ENCODE measurements around the gene FGGY. TPM values are rescaled to one million over a fixed set of nuclear protein-coding genes. Genes with fewer than 3 reads are reported as not detected.

The FGGY gene
- total and polyA plus RNA-seq, 2 donors (not counting 3 experiments of a cell fraction or from before 2014, with no cell fraction given) = 5.6 to 6.4 TPM

- BruUV-seq (replicated peaks) = no TSS peak
- Histone ChIP-seq H3K27ac (ENCODE audit: insufficient read depth, low read depth, low read length) (no peak overlapping the region), H4K20me1 (replicated peaks; ENCODE audit: control insufficient read depth, extremely low read depth, insufficient read depth, low read length) (no peaks in the 10 kb centered on the region), H2AFZ (ENCODE audit: low read depth, low read length) (no peak overlapping the region), H3K27me3 (ENCODE audit: control insufficient read depth in 2 of 2, insufficient read depth in 2 of 2, low read length in 2 of 2) (no peaks in the 10 kb centered on the region), H3K4me1 (ENCODE audit: control insufficient read depth, extremely low read depth, insufficient read depth, low read length) (no peaks in the 10 kb centered on the region), H3K4me3 (replicated peaks in 1 of 3; ENCODE audit: insufficient read depth in 1 of 3, low read depth in 1 of 3, low read length in 3 of 3) (no peak overlapping the region), H3K36me3 (ENCODE audit: control insufficient read depth in 2 of 2, extremely low read depth in 1 of 2, insufficient read depth in 2 of 2, low read length in 2 of 2) (no peaks in the 10 kb centered on the region), H3K9me3 (replicated peaks; ENCODE audit: control insufficient read depth, insufficient read depth, low read length) (no peaks in the 10 kb centered on the region), H3K9ac (replicated peaks; ENCODE audit: extremely low read depth, insufficient read depth, low read length) (no peak overlapping the region), H3K79me2 (ENCODE audit: control insufficient read depth, insufficient read depth, low read length) (no peaks in the 10 kb centered on the region), H3K9me1 (replicated peaks; ENCODE audit: control insufficient read depth, extremely low read depth, insufficient read depth, low read length) (no peaks in the 10 kb centered on the region), H3K4me2 (ENCODE audit: insufficient read depth, low read length) (no peak overlapping the region)
- CTCF ChIA-PET = no interaction called here
- intact Hi-C loops (cut with micrococcal nuclease) (no loop called here), dilution Hi-C loops (cut with MboI; ENCODE audit: extremely low pct_ligation_motif_present, low sequenced_read_pairs) (no loop called here)
- no peak for TF ChIP-seq FOS (IDR thresholded peaks at IDR 0.05; ENCODE audit: borderline replicate concordance, insufficient read depth, low read length)
- TF ChIP-seq MAX (IDR thresholded peaks at IDR 0.05; ENCODE audit: insufficient read depth, insufficient read length) = no peak
- TF ChIP-seq GATA2 (IDR thresholded peaks at IDR 0.05; ENCODE audit: insufficient read depth, insufficient read length, low read depth, low read length) = no peak
- TF ChIP-seq POLR2A (IDR thresholded peaks at IDR 0.05; ENCODE audit: low read depth, low read length) = no peak
- no peak for TF ChIP-seq EZH2 (IDR thresholded peaks at IDR 0.05; ENCODE audit: borderline replicate concordance, low read depth, low read length, severe bottlenecking)
- no peak for TF ChIP-seq MYC (IDR thresholded peaks at IDR 0.05; ENCODE audit: low read depth, low read length)
- no peak for TF ChIP-seq POLR2AphosphoS5 (IDR thresholded peaks at IDR 0.05; ENCODE audit: insufficient read depth, low read depth, low read length)
- DNase-seq (ENCODE audit: low read depth, low spot score) (no peak), FAIRE-seq (no peak)
- POLR2A ChIA-PET = no interaction called here
These were observed 112.7 kb downstream of the FGGY start for GRCh38 chr1:59409549-59409948.

DNA sequence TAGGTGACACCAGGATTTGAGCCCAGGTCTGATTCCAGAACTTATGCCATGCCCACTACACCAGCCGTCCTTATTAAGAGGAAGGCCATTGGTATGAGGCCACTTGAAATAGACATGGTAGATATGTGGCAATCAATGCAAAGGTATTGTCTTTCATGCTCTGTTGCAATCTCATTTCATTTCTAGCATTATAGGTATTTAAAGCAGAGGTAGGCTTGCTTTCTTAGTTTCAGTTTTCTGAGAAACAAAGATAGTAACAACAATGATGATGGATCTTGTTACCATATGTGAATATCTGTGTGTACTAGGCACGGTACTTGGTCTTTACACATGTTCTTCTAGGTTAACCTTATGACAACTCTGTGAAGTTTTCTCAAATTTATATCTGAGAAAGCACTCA, 113.1 kb downstream of the FGGY start:
- no peak overlapping the region for H3K9ac ChIP-seq (replicated peaks; ENCODE audit: extremely low read depth, insufficient read depth, low read length)
- H3K79me2 ChIP-seq (ENCODE audit: control insufficient read depth, insufficient read depth, low read length) = no peaks in the 10 kb centered on the region
- no peaks in the 10 kb centered on the region for H3K27me3 ChIP-seq (ENCODE audit: control insufficient read depth in 2 of 2, insufficient read depth in 2 of 2, low read length in 2 of 2)
- no TSS peak for BruUV-seq (replicated peaks)
- intact Hi-C loops (cut with micrococcal nuclease) (no loop called here), dilution Hi-C loops (cut with MboI; ENCODE audit: extremely low pct_ligation_motif_present, low sequenced_read_pairs) (no loop called here)
- H3K4me1 ChIP-seq (ENCODE audit: control insufficient read depth, extremely low read depth, insufficient read depth, low read length) = no peaks in the 10 kb centered on the region
- H3K36me3 ChIP-seq (ENCODE audit: control insufficient read depth in 2 of 2, extremely low read depth in 1 of 2, insufficient read depth in 2 of 2, low read length in 2 of 2) = no peaks in the 10 kb centered on the region
- H3K9me1 ChIP-seq (replicated peaks; ENCODE audit: control insufficient read depth, extremely low read depth, insufficient read depth, low read length) = no peaks in the 10 kb centered on the region
- ChIA-PET CTCF (no interaction called here), POLR2A (no interaction called here)
- no peak overlapping the region for H3K4me2 ChIP-seq (ENCODE audit: insufficient read depth, low read length)
- H3K9me3 ChIP-seq (replicated peaks; ENCODE audit: control insufficient read depth, insufficient read depth, low read length) = no peaks in the 10 kb centered on the region
- no peak overlapping the region for H3K4me3 ChIP-seq (replicated peaks in 1 of 3; ENCODE audit: insufficient read depth in 1 of 3, low read depth in 1 of 3, low read length in 3 of 3)
- TF ChIP-seq POLR2AphosphoS5 (IDR thresholded peaks at IDR 0.05; ENCODE audit: insufficient read depth, low read depth, low read length) (no peak), EZH2 (IDR thresholded peaks at IDR 0.05; ENCODE audit: borderline replicate concordance, low read depth, low read length, severe bottlenecking) (no peak), MAX (IDR thresholded peaks at IDR 0.05; ENCODE audit: insufficient read depth, insufficient read length) (no peak), MYC (IDR thresholded peaks at IDR 0.05; ENCODE audit: low read depth, low read length) (no peak), FOS (IDR thresholded peaks at IDR 0.05; ENCODE audit: borderline replicate concordance, insufficient read depth, low read length) (no peak), JUN (IDR thresholded peaks at IDR 0.05; ENCODE audit: borderline replicate concordance, insufficient read depth, insufficient read length, low read depth) (no peak), POLR2A (IDR thresholded peaks at IDR 0.05; ENCODE audit: low read depth, low read length) (no peak), GATA2 (IDR thresholded peaks at IDR 0.05; ENCODE audit: insufficient read depth, insufficient read length, low read depth, low read length) (no peak)
- TF ChIP-seq, protein P1, sequence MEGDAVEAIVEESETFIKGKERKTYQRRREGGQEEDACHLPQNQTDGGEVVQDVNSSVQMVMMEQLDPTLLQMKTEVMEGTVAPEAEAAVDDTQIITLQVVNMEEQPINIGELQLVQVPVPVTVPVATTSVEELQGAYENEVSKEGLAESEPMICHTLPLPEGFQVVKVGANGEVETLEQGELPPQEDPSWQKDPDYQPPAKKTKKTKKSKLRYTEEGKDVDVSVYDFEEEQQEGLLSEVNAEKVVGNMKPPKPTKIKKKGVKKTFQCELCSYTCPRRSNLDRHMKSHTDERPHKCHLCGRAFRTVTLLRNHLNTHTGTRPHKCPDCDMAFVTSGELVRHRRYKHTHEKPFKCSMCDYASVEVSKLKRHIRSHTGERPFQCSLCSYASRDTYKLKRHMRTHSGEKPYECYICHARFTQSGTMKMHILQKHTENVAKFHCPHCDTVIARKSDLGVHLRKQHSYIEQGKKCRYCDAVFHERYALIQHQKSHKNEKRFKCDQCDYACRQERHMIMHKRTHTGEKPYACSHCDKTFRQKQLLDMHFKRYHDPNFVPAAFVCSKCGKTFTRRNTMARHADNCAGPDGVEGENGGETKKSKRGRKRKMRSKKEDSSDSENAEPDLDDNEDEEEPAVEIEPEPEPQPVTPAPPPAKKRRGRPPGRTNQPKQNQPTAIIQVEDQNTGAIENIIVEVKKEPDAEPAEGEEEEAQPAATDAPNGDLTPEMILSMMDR (IDR thresholded peaks at IDR 0.05; ENCODE audit: extremely low read depth in 1 of 2, insufficient read depth in 1 of 2, low read depth in 1 of 2, low read length in 2 of 2) = no peak
- H2AFZ ChIP-seq (ENCODE audit: low read depth, low read length) = no peak overlapping the region
- no peak for FAIRE-seq
- no peaks in the 10 kb centered on the region for H4K20me1 ChIP-seq (replicated peaks; ENCODE audit: control insufficient read depth, extremely low read depth, insufficient read depth, low read length)
- no peak overlapping the region for H3K27ac ChIP-seq (ENCODE audit: insufficient read depth, low read depth, low read length)
- no peak for DNase-seq (ENCODE audit: low read depth, low spot score)

Data from endothelial cell of umbilical vein (primary cell).